Peyer's patch (tissue), 4 donors: ENCODE data around the gene PKNOX2. TPM values are rescaled to one million over a fixed set of nuclear protein-coding genes. Genes with fewer than 3 reads are reported as not detected.

Experiments
- DNase-seq, 3 donors: peaks; one replicate each; pipeline ENCODE4 v3.0.0-alpha.2; 2017 to 2019
- H3K27ac ChIP-seq, 4 donors: fragments of 200-600 bp; sonication (generic); one replicate each; pipeline ENCODE4 v1.5.1; 2016 to 2019
- H3K27me3 ChIP-seq, 2 donors: fragments of 200-600 bp; sonication (generic); one replicate each; pipeline ENCODE4 v1.5.1; 2019
- H3K36me3 ChIP-seq, 3 donors: fragments of 200-600 bp; sonication (generic); one replicate each; pipeline ENCODE4 v1.5.1; 2016 to 2019
- H3K4me1 ChIP-seq, 4 donors: fragments of 200-600 bp; sonication (generic); one replicate each; pipeline ENCODE4 v1.5.1; 2016 to 2019
- H3K4me3 ChIP-seq, 4 donors: fragments of 200-600 bp; sonication (generic); 1 replicate in 3 of 4; 2 replicates in 1 of 4; pipeline ENCODE4 v1.5.1; 2016 to 2019; ENCODE audit warnings: mild to moderate bottlenecking in 1 of 4
- H3K9me3 ChIP-seq, 4 donors: fragments of 200-600 bp; sonication (generic); one replicate each; pipeline ENCODE4 v1.5.1; 2016 to 2019; ENCODE audit warnings: mild to moderate bottlenecking in 1 of 4
- POLR2A ChIP-seq, 2 donors: fragments of 450-650 bp; IDR thresholded peaks; one replicate each; pipeline ENCODE4 v1.5.1; 2017; ENCODE audit warnings: antibody characterized with exemption in 2 of 2, mild to moderate bottlenecking in 2 of 2, moderate library complexity in 2 of 2
- total RNA-seq, 4 donors: library from RNA; depleted of rRNA; stranded (reverse); fragments of >200 nt; gene quantifications; one replicate each; pipeline ENCODE4 v1.1.0, GENCODE V29; 2016
- TF ChIP-seq, protein P1 (sequence below), 6 experiments: fragments of 450-650 bp in 4 of 6; fragments of 200-600 bp in 2 of 6; sonication (generic) in 1 of 6; IDR thresholded peaks; one replicate each; pipeline ENCODE4 v1.5.1; 2017 to 2019; ENCODE audit warnings: antibody characterized with exemption in 6 of 6, mild to moderate bottlenecking in 3 of 6, moderate library complexity in 1 of 6

PKNOX2 gene
- total RNA-seq, 4 donors from 2014 or later: 1.4 to 8.3 TPM; not detected in 2

DNA sequence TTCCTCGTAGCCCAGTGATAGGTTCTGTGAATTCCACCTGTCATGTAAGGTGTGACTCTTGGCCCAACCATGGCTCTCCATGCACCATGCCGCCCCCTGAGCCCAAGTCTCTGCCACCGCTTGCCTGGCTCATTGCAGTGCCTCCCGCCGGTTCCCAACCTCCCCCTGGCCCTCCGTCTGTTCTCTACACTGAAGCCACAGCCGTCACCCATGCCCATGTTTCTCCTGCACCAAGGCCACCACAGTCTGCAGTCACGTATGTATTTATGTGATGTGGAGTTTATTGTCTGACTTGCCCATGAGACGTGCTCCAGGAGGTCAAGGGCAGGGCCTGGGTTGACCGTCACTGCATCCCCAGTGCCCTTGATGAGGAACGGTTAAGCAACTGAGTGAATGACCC, 35.9 kb downstream of the PKNOX2 start:
- DNase-seq: no peak
- Histone ChIP-seq H3K4me1 (no peaks in the 10 kb centered on the region), H3K9me3 (no peaks in the 10 kb centered on the region), H3K27ac (no peak overlapping the region), H3K4me3 (no peak overlapping the region), H3K27me3 (no peaks in the 10 kb centered on the region), H3K36me3 (no peaks in the 10 kb centered on the region)
- TF ChIP-seq, protein P1, sequence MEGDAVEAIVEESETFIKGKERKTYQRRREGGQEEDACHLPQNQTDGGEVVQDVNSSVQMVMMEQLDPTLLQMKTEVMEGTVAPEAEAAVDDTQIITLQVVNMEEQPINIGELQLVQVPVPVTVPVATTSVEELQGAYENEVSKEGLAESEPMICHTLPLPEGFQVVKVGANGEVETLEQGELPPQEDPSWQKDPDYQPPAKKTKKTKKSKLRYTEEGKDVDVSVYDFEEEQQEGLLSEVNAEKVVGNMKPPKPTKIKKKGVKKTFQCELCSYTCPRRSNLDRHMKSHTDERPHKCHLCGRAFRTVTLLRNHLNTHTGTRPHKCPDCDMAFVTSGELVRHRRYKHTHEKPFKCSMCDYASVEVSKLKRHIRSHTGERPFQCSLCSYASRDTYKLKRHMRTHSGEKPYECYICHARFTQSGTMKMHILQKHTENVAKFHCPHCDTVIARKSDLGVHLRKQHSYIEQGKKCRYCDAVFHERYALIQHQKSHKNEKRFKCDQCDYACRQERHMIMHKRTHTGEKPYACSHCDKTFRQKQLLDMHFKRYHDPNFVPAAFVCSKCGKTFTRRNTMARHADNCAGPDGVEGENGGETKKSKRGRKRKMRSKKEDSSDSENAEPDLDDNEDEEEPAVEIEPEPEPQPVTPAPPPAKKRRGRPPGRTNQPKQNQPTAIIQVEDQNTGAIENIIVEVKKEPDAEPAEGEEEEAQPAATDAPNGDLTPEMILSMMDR (IDR thresholded peaks at IDR 0.05): no peak
- no peak for TF ChIP-seq POLR2A (IDR thresholded peaks at IDR 0.05)

DNA sequence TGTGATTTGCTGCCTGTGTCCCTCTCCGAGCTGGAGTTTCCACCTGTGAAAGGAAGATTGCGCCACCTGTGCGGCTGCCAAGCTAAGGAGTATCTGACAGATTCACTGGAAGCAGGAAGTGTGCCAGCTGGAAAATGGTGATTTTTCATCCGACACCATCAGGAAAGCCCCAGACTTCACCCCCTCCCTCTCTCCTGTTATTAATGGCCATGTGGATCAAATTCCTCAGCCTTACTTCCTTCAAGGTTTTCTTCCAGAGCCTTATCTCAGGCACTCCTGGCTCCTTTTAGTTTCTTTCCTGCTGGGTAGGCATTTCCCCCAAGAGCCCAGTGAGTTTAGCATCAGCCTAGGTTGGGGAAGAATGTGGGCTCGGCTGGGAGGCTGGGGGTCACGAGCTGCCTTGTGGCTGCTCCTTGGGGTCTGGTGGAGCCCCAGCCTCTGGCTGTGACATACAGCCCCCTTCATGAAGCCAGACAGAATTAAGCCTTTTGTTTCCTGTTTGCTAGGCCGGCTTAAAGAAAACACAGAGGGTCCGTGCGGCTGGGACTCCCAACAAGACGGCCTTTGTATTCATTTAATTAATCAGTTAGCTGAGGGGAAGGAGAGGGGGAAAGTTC, 37.1 kb downstream of the PKNOX2 start:
- Histone ChIP-seq H3K27me3 (no peaks in the 10 kb centered on the region), H3K4me3 (no peak overlapping the region), H3K36me3 (no peaks in the 10 kb centered on the region), H3K27ac (peak overlapping the region in 1 of 4 donors; percentile 17), H3K4me1 (no peaks in the 10 kb centered on the region), H3K9me3 (no peaks in the 10 kb centered on the region)
- no peak for DNase-seq
- no peak for TF ChIP-seq POLR2A (IDR thresholded peaks at IDR 0.05)
- TF ChIP-seq, protein P1 (IDR thresholded peaks at IDR 0.05): no peak

DNA sequence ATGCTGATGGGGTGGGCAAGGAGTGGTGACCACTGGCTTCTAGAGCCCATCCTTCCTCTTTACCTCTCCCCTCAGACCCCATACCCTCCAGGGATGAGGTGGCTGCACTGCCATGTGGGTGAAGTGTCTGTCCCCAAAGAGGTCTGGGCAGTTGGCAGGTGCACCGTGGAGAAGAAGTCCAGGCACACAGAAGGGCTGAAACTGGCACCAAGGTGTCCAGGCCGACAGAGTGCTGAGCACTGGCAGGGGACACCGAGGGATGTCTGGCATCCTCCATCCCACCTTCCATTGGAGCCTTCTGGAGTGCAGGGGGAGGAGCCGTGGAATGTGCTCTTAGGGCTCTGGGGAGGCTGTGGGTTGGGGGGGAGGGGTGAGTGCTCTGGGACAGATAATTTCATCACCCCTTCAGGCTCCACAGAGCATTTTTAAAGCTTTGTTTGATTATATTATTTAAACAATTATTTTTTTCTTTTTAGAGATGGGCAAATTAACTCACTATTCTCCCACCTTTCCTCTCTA, 37.9 kb downstream of the PKNOX2 start:
- no peak overlapping the region for H3K4me3 ChIP-seq
- TF ChIP-seq, protein P1 (IDR thresholded peaks at IDR 0.05): no peak
- no peak for TF ChIP-seq POLR2A (IDR thresholded peaks at IDR 0.05)
- no peaks in the 10 kb centered on the region for H3K36me3 ChIP-seq
- no peak for DNase-seq
- H3K9me3 ChIP-seq: no peaks in the 10 kb centered on the region
- H3K27ac ChIP-seq: no peak overlapping the region
- H3K4me1 ChIP-seq: no peaks in the 10 kb centered on the region
- no peaks in the 10 kb centered on the region for H3K27me3 ChIP-seq

DNA sequence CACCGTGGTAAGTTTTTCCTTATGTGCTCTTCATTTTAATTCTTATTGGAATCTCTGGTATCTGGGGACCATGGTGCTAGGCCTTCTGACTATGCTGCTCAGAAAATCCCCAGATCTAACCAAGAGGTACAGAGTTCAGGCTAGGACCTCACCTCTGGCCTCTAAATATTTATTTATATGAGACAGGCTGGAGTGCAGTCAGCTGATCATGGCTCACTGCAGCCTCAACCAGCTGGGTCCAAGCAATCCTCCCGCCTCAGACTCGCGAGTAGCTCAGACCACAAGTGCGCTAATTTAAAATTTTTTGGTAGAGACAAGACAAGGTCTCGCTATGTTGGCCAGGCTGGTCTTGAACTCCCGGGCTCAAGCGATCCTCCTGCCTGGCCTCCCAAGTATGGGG, 38.4 kb downstream of the PKNOX2 start:
- no peaks in the 10 kb centered on the region for H3K27me3 ChIP-seq
- H3K4me1 ChIP-seq: no peaks in the 10 kb centered on the region
- no peak overlapping the region for H3K27ac ChIP-seq
- no peaks in the 10 kb centered on the region for H3K36me3 ChIP-seq
- no peaks in the 10 kb centered on the region for H3K9me3 ChIP-seq
- TF ChIP-seq, protein P1 (IDR thresholded peaks at IDR 0.05): no peak
- no peak for TF ChIP-seq POLR2A (IDR thresholded peaks at IDR 0.05)
- no peak for DNase-seq
- H3K4me3 ChIP-seq: no peak overlapping the region

DNA sequence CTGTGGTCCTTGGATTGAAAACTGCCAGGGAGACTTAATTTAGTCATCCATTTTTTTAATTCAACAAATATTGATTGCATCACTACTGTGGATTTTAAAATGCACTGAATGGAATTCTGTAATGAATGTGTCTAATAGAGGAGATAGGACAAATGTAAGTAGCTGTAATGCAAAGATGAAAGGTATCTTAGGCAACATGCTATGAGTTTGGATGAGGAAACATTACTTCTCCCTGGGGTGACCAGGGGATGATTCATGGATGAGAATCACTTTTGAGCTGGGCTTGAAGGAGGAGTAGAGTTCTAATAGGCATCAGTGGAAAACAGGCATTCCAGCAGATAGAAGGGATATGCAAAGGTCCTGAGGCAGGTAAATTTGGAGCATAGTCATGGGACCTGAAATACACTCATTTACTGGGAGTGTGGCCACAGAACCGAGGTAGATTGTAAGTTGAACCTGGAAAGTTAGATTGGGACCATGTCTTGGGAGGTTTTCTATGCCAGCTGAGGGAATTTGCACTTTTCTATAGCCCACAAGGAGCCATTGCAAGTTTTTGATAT, 43.4 kb downstream of the PKNOX2 start:
- H3K27ac ChIP-seq: no peak overlapping the region
- H3K36me3 ChIP-seq: no peaks in the 10 kb centered on the region
- no peak for TF ChIP-seq POLR2A (IDR thresholded peaks at IDR 0.05)
- TF ChIP-seq, protein P1 (IDR thresholded peaks at IDR 0.05): no peak
- no peaks in the 10 kb centered on the region for H3K27me3 ChIP-seq
- no peak for DNase-seq
- no peaks in the 10 kb centered on the region for H3K4me1 ChIP-seq
- no peak overlapping the region for H3K4me3 ChIP-seq
- no peaks in the 10 kb centered on the region for H3K9me3 ChIP-seq
